Retinal pigment epithelial cell (primary cell): ENCODE data around the gene MGA.

ENCODE experiments used
- DNase-seq: peaks from one replicate; pipeline ENCODE4 v3.0.0-alpha.2; 2010; ENCODE audit warnings: low read depth
- H3K4me3 ChIP-seq: 2 replicates; pipeline ENCODE4 v1.5.1; 2011; ENCODE audit warnings: mild to moderate bottlenecking, low read length, control low read depth, moderate library complexity
- TF ChIP-seq, protein P1 (sequence below): conservative IDR thresholded peaks from 2 replicates; pipeline ENCODE4 v1.5.1; 2011; ENCODE audit warnings: low read depth, low read length, control low read depth, inconsistent platforms

MGA gene

GRCh38 chr15:41669701-41670100 is 9.5 kb downstream of the MGA start:
- no peak overlapping the region for H3K4me3 ChIP-seq
- DNase-seq = no peak
- TF ChIP-seq, protein P1, sequence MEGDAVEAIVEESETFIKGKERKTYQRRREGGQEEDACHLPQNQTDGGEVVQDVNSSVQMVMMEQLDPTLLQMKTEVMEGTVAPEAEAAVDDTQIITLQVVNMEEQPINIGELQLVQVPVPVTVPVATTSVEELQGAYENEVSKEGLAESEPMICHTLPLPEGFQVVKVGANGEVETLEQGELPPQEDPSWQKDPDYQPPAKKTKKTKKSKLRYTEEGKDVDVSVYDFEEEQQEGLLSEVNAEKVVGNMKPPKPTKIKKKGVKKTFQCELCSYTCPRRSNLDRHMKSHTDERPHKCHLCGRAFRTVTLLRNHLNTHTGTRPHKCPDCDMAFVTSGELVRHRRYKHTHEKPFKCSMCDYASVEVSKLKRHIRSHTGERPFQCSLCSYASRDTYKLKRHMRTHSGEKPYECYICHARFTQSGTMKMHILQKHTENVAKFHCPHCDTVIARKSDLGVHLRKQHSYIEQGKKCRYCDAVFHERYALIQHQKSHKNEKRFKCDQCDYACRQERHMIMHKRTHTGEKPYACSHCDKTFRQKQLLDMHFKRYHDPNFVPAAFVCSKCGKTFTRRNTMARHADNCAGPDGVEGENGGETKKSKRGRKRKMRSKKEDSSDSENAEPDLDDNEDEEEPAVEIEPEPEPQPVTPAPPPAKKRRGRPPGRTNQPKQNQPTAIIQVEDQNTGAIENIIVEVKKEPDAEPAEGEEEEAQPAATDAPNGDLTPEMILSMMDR = no peak

GRCh38 chr15:41671656-41672648 is 11.7 kb downstream of the MGA start:
- DNase-seq = no peak
- TF ChIP-seq, protein P1 = no peak
- H3K4me3 ChIP-seq = no peak overlapping the region

GRCh38 chr15:41675337-41675736 is 15.1 kb downstream of the MGA start:
- DNase-seq = no peak
- no peak overlapping the region for H3K4me3 ChIP-seq
- TF ChIP-seq, protein P1 = no peak

GRCh38 chr15:41678742-41679141 is 18.5 kb downstream of the MGA start:
- no peak overlapping the region for H3K4me3 ChIP-seq
- TF ChIP-seq, protein P1 = no peak
- no peak for DNase-seq

- TF ChIP-seq, protein P1 = no peak
- no peak overlapping the region for H3K4me3 ChIP-seq
These were observed 23.8 kb downstream of the MGA start for GRCh38 chr15:41683955-41684354.

DNA sequence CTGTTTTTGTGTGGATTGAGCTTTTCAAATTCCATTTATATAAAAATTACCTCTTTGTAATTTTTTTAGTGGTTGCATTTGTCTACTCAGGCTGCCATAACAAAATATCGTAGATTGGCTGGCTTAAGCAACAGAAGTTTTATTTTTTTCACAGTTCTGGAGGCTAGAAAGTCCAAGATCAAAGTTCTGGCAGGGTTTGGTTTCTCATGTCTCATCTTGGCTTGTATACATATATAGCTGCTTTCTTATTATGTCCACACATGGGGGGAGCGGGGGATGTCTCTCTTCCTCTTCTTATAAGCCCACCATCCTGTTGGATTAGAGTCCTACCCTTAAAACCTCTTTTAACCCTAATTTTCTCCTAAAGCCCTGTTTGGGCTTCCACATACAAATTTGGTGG is 28.5 kb downstream of the MGA start:
- no peak for DNase-seq
- no peak overlapping the region for H3K4me3 ChIP-seq
- TF ChIP-seq, protein P1 = no peak

More at GRCh38 chr15:41683955-41684354, 23.8 kb downstream of the MGA start:
- DNase-seq = no peak

DNA sequence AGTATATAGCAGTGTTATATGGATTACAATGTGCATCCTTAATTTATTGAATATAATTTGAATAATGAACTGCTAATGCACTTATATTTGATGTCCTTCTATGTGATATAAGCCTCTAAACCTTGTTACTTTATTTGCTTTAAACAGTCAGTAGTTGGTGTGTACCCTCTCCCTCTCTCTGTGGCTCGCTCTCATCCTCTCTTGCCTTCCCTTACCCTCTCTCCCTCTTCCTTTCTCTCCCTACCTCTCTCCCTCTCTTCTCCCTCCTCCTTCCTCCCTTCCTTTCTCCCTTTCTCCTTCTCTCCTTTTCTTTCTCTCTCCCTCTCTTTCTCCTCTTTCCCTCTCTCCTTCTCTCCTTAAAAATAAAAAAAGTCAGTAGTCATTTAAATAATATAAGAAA is 28.9 kb downstream of the MGA start:
- no peak overlapping the region for H3K4me3 ChIP-seq
- TF ChIP-seq, protein P1 = no peak
- DNase-seq = no peak
